Natural killer cell (primary cell): Measurements from ENCODE around the gene L3MBTL4. TPM values are rescaled to one million over a fixed set of nuclear protein-coding genes. Genes with fewer than 3 reads are reported as not detected.

ENCODE experiments used
- ATAC-seq, 3 donors: fragments of 150-1000 bp in 2 of 3; fragments of 200-7000 bp in 1 of 3; cut with Tn5 transposase; 1 replicate in 1 of 3; 2 replicates in 2 of 3; pipeline ENCODE4 v1.10.0; 2021; ENCODE audit warnings: mild to moderate bottlenecking in 2 of 3, moderate library complexity in 2 of 3
- DNase-seq, 2 donors: peaks; one replicate each; pipeline versions ENCODE4 v3.0.0 to v3.0.0-alpha.2; 2013 to 2021; ENCODE audit warnings: mixed read lengths in 1 of 2
- H3K27ac ChIP-seq: one replicate; pipeline ENCODE4 v1.5.1; 2013; ENCODE audit warnings: mild to moderate bottlenecking, low read length
- H3K27me3 ChIP-seq: one replicate; pipeline ENCODE4 v1.6.1; 2013; ENCODE audit warnings: low read length; ENCODE audit not compliant: control insufficient read depth, insufficient read depth
- H3K36me3 ChIP-seq: one replicate; pipeline ENCODE4 v1.6.1; 2013; ENCODE audit warnings: low read length; ENCODE audit not compliant: control insufficient read depth, insufficient read depth
- H3K4me1 ChIP-seq: one replicate; pipeline ENCODE4 v1.6.1; 2013; ENCODE audit warnings: low read length; ENCODE audit not compliant: control insufficient read depth, insufficient read depth
- H3K4me3 ChIP-seq: one replicate; pipeline ENCODE4 v1.5.1; 2013; ENCODE audit warnings: low read length
- H3K9me3 ChIP-seq: one replicate; pipeline ENCODE4 v1.6.1; 2013; ENCODE audit warnings: low read length; ENCODE audit not compliant: control insufficient read depth, insufficient read depth
- H3K27ac Mint-ChIP-seq, 2 donors: one replicate each; pipeline ENCODE4 v1.8.0; 2022; ENCODE audit warnings: mild to moderate bottlenecking in 2 of 2, mixed read lengths in 2 of 2, moderate library complexity in 1 of 2
- H3K27me3 Mint-ChIP-seq, 2 donors: one replicate each; pipeline ENCODE4 v1.8.0; 2022; ENCODE audit warnings: low read depth in 2 of 2, mixed read lengths in 2 of 2
- H3K36me3 Mint-ChIP-seq: one replicate; pipeline ENCODE4 v1.8.0; 2022; ENCODE audit warnings: mixed read lengths
- H3K4me1 Mint-ChIP-seq, 2 donors: one replicate each; pipeline ENCODE4 v1.8.0; 2022; ENCODE audit warnings: mixed read lengths in 2 of 2
- H3K4me3 Mint-ChIP-seq: one replicate; pipeline ENCODE4 v1.8.0; 2022; ENCODE audit warnings: mild to moderate bottlenecking, moderate library complexity, mixed read lengths
- H3K9me3 Mint-ChIP-seq, 2 donors: one replicate each; pipeline ENCODE4 v1.8.0; 2022; ENCODE audit warnings: mixed read lengths in 2 of 2
- CTCF ChIP-seq: fragments of 200-600 bp; IDR thresholded peaks from one replicate; pipeline ENCODE4 v1.8.0; 2022; ENCODE audit warnings: antibody characterized with exemption
- WGBS: methylation state at CpG from one replicate; pipeline ENCODE4 v1.1.7; 2013; ENCODE audit warnings: missing lambda C conversion rate; ENCODE audit not compliant: insufficient coverage; 5-methylcytosine and 5-hydroxymethylcytosine counted together
- intact Hi-C: fragments of 100-400 bp; cut with micrococcal nuclease; formaldehyde crosslinking; loops from one replicate; pipeline ENCODE4 v1.14.2; 2022
- total RNA-seq, 4 donors: library from RNA; stranded (reverse); fragments of 120-200 nt in 1 of 4; gene quantifications; one replicate each; pipeline versions ENCODE4 v1.2.3 to v1.2.4, GENCODE V29; 2013 to 2022

The L3MBTL4 gene
- total RNA-seq, 3 donors from 2014 or later (not counting 1 experiment from before 2014, with no cell fraction given), result 27.9 to 34.2 (median 30.0) TPM

- Histone ChIP-seq H3K36me3 (no peaks in the 10 kb centered on the region), H3K4me3 (no peak overlapping the region), H3K4me1 (no peaks in the 10 kb centered on the region), H3K27me3 (no peaks in the 10 kb centered on the region), H3K27ac (no peak overlapping the region), H3K9me3 (no peaks in the 10 kb centered on the region)
- Mint-ChIP-seq H3K9me3 (peaks cover 0 to 1% of the 10 kb centered on the region in 2 donors), H3K4me1 (peaks cover 0 to 2% of the 10 kb centered on the region in 2 donors), H3K36me3 (no peaks in the 10 kb centered on the region), H3K4me3 (no peak overlapping the region), H3K27me3 (no peaks in the 10 kb centered on the region), H3K27ac (no peak overlapping the region)
- WGBS, result 60% methylated on average over 1 of the region's 1 CpG
- no peak for TF ChIP-seq CTCF
- intact Hi-C loops, result no loop called here
- ATAC-seq (no peak), DNase-seq (no peak)
Observed at GRCh38 chr18:6202861-6203260, 211.8 kb downstream of the L3MBTL4 start.

- ATAC-seq (no peak), DNase-seq (no peak)
- H3K9me3 ChIP-seq, result no peaks in the 10 kb centered on the region
- H3K4me3 ChIP-seq, result no peak overlapping the region
- Mint-ChIP-seq H3K4me3 (no peak overlapping the region), H3K27ac (no peak overlapping the region), H3K9me3 (peaks cover 0 to 2% of the 10 kb centered on the region in 2 donors), H3K4me1 (peaks cover 0 to 9% of the 10 kb centered on the region in 2 donors), H3K36me3 (no peaks in the 10 kb centered on the region), H3K27me3 (no peaks in the 10 kb centered on the region)
- no peak for TF ChIP-seq CTCF
- no peaks in the 10 kb centered on the region for H3K36me3 ChIP-seq
- H3K27me3 ChIP-seq, result no peaks in the 10 kb centered on the region
- 78% methylated on average over 2 of the region's 4 CpGs for WGBS
- no peak overlapping the region for H3K27ac ChIP-seq
- intact Hi-C loops, result no loop called here
- H3K4me1 ChIP-seq, result no peaks in the 10 kb centered on the region
Observed at GRCh38 chr18:6200204-6200774, 214.4 kb downstream of the L3MBTL4 start.

GRCh38 chr18:6199777-6200176, 214.9 kb downstream of the L3MBTL4 start:
- no peak for DNase-seq
- Mint-ChIP-seq H3K4me3 (no peak overlapping the region), H3K27ac (no peak overlapping the region)

More at GRCh38 chr18:6199777-6200176, 214.9 kb downstream of the L3MBTL4 start:
- Histone ChIP-seq H3K9me3 (no peaks in the 10 kb centered on the region), H3K27me3 (no peaks in the 10 kb centered on the region), H3K4me3 (no peak overlapping the region), H3K4me1 (no peaks in the 10 kb centered on the region), H3K27ac (no peak overlapping the region), H3K36me3 (no peaks in the 10 kb centered on the region)
- peaks cover 0 to 9% of the 10 kb centered on the region in 2 donors for H3K4me1 Mint-ChIP-seq
- no peaks in the 10 kb centered on the region for H3K36me3 Mint-ChIP-seq
- TF ChIP-seq CTCF, result no peak
- 96% methylated on average over 1 of the region's 1 CpG for WGBS
- H3K9me3 Mint-ChIP-seq, result peaks cover 0 to 2% of the 10 kb centered on the region in 2 donors
- H3K27me3 Mint-ChIP-seq, result no peaks in the 10 kb centered on the region
- intact Hi-C loops, result no loop called here
- no peak for ATAC-seq
